Lower leg skin (tissue), 3 donors: ENCODE data around the gene IHH.

ENCODE experiments used
- CTCF ChIP-seq, 3 donors: fragments of 450-650 bp; IDR thresholded peaks; one replicate each; pipeline ENCODE4 v1.5.1; 2016; ENCODE audit warnings: antibody characterized with exemption in 3 of 3, mild to moderate bottlenecking in 3 of 3, moderate library complexity in 2 of 3
- POLR2A ChIP-seq, 2 donors: fragments of 450-650 bp; IDR thresholded peaks; one replicate each; pipeline ENCODE4 v1.6.1; 2016 to 2017; ENCODE audit warnings: antibody characterized with exemption in 2 of 2, mild to moderate bottlenecking in 1 of 2, moderate library complexity in 1 of 2

DNA sequence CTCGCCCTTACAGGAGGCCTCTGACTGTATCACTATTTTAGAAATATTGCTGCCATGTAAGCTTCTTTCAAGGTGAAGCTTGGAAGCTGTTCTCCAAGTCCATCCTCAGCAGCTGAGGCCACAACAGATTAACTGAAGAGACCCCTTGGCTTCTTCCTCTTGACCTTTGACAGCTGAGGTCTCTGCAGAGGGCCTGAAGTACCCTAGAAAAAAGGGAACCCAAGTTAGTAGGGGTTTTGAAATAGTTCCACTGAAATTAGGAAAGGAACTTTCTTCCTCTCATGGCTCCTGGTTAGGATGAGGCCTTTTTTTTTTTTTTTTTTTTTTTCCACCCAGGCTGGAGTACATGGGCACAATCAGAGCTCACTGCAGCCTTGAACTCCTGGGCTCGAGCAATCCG is 15.5 kb upstream of the IHH start:
- TF ChIP-seq CTCF (IDR thresholded peaks at IDR 0.05) (no peak), POLR2A (IDR thresholded peaks at IDR 0.05) (no peak)
